GM13976 (cell line): ENCODE data around the gene PRRC1.

ENCODE experiments used
- DNase-seq: peaks from one replicate; pipeline ENCODE4 v3.0.0; 2012; ENCODE audit warnings: low spot score
- in situ Hi-C: fragments of 300-500 bp; cut with MboI; formaldehyde crosslinking; loops from one replicate; pipeline ENCODE4 v1.12.0; 2022; ENCODE audit warnings: low sequenced_read_pairs, mixed read lengths, inconsistent platforms; ENCODE audit not compliant: unreplicated experiment
- TF ChIP-seq, protein P1 (sequence below): IDR thresholded peaks from 2 replicates; pipeline ENCODE4 v1.5.1; 2012; ENCODE audit warnings: borderline replicate concordance, mild to moderate bottlenecking; ENCODE audit not compliant: insufficient read depth; ENCODE audit errors: extremely low read depth, missing control alignments, control extremely low read depth

Gene PRRC1

DNA sequence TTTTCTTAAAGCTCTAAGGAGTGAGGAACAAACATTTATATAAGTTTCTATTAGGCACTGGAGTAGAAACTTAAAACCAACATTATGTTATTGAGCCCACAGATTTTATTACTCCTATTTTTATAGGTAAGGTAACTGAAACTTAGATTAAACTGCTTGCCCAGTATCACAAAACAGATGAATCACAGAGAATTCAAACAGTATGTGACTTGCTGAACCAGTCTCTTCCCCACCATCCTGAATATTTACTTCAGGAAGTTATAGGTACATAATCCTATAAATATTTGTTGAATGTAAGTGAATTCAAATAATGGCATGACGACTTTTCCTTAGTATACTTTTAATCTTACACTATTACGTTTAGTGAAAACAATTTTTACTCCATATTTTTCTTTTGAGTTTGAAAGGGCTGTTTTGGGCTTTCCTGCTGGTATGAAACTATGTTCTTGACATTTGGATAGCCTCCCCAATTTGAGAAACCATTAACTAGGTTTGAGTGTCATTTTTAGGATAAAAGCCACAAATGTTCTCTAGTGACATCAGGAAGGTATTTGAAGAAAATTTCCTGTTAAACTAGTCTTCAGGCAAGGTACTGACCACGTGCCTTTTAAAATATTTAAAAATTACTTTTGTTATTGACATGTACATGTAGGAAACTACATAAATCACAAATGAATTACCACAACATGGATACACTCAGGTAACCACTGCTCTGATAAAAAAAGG is 39.3 kb downstream of the PRRC1 start:
- in situ Hi-C loops = loop anchor here (25.0 kb wide), 3 partner anchors 531 to 1556 kb away; partner anchors contain the start of gene SLC12A2
- TF ChIP-seq, protein P1, sequence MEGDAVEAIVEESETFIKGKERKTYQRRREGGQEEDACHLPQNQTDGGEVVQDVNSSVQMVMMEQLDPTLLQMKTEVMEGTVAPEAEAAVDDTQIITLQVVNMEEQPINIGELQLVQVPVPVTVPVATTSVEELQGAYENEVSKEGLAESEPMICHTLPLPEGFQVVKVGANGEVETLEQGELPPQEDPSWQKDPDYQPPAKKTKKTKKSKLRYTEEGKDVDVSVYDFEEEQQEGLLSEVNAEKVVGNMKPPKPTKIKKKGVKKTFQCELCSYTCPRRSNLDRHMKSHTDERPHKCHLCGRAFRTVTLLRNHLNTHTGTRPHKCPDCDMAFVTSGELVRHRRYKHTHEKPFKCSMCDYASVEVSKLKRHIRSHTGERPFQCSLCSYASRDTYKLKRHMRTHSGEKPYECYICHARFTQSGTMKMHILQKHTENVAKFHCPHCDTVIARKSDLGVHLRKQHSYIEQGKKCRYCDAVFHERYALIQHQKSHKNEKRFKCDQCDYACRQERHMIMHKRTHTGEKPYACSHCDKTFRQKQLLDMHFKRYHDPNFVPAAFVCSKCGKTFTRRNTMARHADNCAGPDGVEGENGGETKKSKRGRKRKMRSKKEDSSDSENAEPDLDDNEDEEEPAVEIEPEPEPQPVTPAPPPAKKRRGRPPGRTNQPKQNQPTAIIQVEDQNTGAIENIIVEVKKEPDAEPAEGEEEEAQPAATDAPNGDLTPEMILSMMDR = no peak
- DNase-seq = no peak

DNA sequence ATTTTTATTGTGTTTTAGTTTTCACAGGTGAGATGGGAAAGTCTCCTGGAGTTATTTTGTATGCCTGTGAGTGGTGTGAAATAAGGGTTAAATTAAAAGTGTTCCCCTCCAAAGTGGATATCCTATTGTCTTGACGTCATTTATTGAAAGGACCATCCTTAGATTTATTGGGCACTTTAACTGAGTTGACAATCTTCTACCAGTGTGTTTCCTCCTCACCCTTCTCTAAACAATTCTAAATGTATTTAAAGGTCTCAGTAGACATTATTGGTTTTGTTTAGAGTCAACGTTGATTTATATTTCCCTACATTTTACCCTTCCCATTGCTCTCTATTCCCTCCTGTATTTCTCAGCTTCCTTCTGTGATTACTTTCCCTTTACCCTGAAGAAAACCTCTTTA is 40.8 kb downstream of the PRRC1 start:
- TF ChIP-seq, protein P1 = no peak
- DNase-seq = no peak
- in situ Hi-C loops = loop anchor here (25.0 kb wide), 3 partner anchors 529 to 1554 kb away; partner anchors contain the start of gene SLC12A2

DNA sequence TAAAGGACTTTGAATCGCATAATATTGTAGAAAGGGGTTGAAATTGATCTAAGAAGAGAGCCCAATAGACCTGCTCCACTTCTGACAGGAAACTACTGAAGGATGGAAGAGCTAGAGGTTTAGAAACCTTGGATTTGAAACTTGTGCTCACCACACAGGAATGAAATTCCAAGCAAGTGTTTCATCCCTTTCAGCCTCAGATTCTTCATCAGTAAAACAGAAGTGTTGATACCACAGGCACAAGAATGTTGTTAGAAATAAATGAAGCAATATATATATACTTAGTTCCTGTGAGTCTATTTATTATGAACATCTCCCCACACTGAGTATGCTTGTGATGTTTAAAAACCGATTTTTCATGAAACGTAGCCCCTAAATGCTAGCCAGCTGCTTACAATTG is 43.8 kb downstream of the PRRC1 start:
- TF ChIP-seq, protein P1 = no peak
- in situ Hi-C loops = loop anchor here (5.0 to 25.0 kb wide), 4 partner anchors 526 to 1551 kb away; partner anchors contain the start of gene SLC12A2
- DNase-seq = no peak

DNA sequence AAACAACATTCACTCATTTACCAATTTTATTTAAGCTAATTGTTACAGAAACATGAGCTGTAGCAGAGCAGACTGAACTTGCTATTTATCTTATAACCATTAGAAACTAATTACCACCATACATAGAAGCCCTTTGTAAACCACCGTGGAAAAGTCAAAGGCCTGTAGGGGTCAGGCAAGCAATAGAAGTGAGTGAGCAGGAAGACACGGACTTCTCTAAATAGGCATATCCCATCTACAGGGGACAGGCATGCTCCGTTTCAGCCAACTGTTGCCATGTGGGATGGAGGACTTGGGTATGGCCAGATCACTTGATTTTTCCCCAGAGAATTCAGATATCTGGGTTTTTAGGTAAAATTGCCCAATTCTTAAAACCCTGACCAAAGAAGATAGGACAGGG is 44.8 kb downstream of the PRRC1 start:
- in situ Hi-C loops = loop anchor here (5.0 to 25.0 kb wide), 4 partner anchors 525 to 1550 kb away; partner anchors contain the start of gene SLC12A2
- DNase-seq = no peak

DNA sequence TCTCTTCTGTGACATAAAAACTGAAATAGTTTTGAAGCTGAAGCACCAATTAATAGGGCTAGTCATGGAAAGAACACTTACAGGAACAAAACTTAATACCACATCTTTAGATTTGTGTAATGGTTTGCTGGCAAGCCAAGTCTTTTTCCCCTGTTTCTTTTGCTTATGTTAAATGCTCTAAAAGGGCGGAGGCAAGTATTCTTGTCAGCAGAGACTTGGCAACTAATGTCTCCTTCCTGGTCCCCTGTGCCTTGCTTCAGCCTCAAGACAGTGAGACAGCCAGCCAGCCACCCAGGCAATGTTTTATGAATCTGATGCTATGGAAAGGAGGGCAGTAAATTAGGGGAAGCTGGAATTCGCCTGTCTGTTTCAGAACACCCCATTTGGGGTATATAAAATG is 45.7 kb downstream of the PRRC1 start:
- in situ Hi-C loops = loop anchor here (5.0 to 25.0 kb wide), 4 partner anchors 524 to 1549 kb away; partner anchors contain the start of gene SLC12A2
- no peak for DNase-seq
- TF ChIP-seq, protein P1 = no peak

More for the DNA sequence above, 44.8 kb downstream of the PRRC1 start:
- TF ChIP-seq, protein P1 = peak; percentile 22

DNA sequence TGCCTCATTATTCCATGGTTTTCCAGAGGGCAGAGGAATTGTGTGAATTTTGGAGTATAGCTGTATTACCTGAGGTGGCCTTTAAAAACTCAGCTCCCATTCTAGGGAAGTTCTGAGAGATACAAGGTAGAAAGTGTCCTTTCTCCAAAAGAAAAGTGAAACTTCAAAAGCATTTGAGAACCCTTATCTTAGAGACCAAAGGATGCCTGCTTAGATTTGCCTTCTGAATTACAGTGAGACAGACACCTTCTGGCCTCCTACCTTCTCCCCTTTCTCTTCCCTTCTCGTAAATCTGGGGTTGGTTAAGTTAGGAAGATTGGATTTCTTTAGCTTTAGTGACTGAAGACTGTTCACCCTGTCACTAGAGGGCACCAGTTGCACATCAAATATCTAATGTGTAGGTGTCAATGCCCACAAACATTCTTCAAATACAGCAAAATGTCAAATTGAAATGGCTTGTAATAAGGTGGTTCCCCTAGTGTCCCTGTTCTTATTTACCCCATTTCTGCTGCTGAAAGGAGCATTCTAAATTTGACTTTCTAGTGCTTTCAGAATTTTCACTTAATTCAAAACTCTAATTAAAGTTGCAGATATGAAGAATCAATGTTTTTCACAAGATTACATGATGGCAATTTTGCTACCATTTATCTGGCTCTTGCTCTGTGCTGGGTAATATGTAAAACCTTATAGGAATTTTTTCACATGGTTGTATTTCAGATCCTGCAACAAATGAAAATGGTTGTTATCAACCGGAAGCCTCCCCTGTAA is 46.7 kb downstream of the PRRC1 start:
- peak; percentile 45 for DNase-seq
- in situ Hi-C loops = loop anchor here (5.0 to 25.0 kb wide), 4 partner anchors 523 to 1548 kb away; partner anchors contain the start of gene SLC12A2
- TF ChIP-seq, protein P1 = peak; percentile 64
